ENCODE data around the gene SLC43A3. TPM values are rescaled to one million over a fixed set of nuclear protein-coding genes. Genes with fewer than 3 reads are reported as not detected.
"Not testable (repeated sequence)": the region's sequence is repeated elsewhere in the genome, so short reads cannot be mapped to it uniquely, and the experiment has no call there.

SLC43A3 gene
- total RNA-seq, 1 donor from 2014 or later: 57.5 TPM

DNA sequence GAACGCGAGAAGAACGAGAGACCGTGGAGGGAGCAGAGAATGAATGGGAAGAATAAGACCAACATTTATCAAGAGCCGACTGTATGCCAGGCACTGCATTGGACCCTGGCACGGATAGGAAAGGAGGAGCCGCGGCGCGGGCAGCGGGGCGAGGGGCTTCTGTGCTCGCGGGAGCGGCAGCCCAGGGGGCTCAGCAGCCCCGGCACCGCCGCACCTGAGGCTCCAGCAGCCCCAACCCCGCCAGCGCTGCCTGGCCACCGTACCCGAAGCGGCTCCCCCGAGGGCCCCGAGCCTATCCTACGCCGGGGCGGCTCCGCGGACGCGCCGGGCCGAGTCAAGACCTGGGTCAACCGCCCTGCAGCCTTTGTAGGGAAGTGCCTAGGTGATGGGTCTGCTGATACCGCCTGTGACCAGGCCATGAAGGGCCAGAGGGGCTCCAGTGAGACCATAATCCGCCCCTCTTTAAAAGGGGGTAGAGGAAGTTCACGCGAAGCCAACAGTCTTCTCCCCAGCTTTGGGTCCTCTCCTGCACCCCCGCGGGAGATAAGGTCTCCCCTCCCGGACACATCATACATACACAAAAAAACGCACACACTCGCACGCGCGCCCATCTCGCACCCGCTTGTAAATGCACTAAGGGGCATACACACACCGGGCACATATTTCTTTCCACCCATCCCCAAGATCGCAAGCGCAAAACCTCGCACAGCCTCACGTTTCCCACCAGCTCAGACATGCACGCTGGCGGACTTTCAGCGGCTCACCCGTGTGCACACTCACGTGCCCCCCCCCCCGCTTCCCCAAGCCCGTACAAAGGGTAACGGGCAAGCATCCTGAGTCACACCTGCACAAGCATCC lies 32.5 kb upstream of the SLC43A3 start:
- DNase-seq (ENCODE audit: low spot score): no peak

GRCh38 chr11:57458410-57459163 lies 31.7 kb upstream of the SLC43A3 start:
- no peak for DNase-seq (ENCODE audit: low spot score)

DNA sequence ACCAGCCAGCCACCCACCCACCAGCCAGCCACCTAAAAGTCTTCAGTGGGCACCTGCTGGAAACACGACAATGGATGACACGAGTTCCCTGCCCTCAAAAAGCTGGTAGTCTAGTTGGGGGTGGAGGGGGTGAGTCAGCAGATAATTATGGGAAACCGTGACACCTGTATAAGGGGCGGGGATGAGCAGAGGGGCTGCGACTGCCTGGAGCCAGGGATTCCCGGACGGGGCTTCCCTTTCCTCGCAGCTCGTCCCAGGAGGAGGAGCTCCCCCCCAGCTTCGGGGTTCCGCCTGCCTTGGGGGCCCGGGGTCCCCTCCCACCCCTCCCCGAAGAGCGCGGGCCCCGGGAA lies 31.1 kb upstream of the SLC43A3 start:
- no peak for DNase-seq (ENCODE audit: low spot score)

GRCh38 chr11:57457643-57458023 lies 30.7 kb upstream of the SLC43A3 start:
- no peak for DNase-seq (ENCODE audit: low spot score)

DNA sequence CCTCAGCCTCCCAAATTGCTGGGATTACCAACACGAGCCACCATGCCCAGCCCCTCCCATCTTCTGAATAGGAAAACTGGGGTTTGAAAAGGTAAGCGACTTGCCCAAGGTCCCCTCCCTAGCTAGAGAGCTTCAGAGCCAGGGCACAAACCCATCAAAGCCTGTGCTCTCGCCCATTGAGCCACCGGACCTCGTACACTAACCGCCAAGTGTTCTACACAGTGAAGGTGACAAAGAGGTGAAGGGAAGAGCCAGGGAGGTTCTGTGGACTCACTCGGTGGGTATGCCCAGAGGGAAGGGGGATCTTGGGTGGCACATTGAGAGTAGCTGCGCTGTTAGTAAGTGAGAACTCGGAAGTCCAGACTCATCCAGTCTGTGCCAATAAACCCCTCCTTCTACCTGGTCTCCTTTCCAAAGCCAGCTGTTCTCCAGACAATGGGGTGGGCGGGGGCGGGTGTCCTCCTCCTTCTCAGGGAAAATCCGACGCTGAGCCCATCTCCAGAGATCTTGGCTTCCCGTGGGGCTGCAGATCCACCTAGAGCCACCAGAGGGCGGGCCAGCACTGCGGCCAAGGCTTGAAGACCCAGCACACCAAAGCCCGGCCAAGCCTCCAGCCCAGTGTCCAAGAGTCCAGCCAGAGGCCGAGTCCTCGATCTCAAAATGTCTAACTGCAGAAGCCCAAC lies 30.2 kb upstream of the SLC43A3 start:
- DNase-seq (ENCODE audit: low spot score): peak; percentile 78

DNA sequence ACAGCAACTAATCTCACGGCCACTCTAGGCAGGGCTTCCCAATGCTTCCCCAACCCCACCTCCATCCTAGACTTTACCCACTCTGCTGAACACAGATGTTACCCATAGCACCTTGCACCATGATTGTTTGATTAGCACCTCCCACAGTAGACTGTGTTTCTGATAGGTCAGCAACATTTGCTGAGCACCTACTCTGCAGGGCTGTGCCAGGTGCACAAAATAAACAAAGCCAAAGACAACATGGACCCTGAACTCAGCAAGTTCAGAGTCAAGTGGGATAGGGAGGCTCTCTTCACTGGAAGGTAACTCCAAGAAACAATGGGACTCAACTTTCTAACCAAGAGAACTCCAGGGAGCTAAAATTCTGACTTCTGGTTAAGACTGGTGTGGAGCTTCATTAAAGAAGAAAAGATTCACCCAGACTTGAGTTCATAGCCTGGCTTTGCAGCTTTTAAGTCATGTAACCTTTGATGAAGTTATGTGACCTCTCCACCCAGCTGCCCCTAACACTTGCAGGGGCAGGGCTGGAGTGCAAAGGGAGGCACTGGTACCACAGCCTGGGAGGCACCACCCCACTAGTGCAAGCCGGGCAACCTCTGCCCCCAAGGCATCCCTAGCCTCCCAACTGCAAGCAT lies 26.7 kb upstream of the SLC43A3 start:
- DNase-seq (ENCODE audit: low spot score): no peak

DNA sequence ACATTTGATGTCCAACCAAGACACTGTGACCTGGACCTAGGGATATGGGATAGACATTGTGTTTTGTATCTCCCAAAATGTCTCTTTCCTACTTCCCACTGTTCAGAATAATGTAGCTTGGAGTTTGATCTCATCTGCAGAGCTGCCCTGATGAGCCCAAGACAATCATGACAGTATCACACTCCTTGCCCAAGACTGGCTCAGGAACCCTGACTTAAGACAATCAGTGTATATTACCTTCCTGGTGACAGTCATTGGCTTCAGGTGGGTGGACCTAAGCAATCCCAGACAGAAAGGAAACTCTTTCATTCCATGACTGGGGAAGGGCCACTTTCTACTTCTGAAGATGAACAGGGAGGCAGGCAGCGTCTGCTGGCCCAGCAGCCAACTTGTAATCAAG lies 19.1 kb upstream of the SLC43A3 start:
- no peak for DNase-seq (ENCODE audit: low spot score)

DNA sequence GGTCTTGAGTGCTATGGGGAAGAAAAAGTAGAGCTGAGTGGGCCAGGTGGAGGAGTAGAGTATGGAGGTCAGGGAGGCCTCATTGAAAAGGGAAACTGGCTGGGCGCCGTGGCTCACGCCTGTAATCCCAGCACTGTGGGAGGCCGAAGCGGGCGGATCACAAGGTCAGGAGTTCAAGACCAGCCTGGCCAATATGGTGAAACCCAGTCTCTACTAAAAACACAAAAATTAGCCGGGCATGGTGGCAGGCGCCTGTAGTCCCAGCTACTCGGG lies 18.1 kb upstream of the SLC43A3 start:
- DNase-seq (ENCODE audit: low spot score): not testable (repeated sequence)

DNA sequence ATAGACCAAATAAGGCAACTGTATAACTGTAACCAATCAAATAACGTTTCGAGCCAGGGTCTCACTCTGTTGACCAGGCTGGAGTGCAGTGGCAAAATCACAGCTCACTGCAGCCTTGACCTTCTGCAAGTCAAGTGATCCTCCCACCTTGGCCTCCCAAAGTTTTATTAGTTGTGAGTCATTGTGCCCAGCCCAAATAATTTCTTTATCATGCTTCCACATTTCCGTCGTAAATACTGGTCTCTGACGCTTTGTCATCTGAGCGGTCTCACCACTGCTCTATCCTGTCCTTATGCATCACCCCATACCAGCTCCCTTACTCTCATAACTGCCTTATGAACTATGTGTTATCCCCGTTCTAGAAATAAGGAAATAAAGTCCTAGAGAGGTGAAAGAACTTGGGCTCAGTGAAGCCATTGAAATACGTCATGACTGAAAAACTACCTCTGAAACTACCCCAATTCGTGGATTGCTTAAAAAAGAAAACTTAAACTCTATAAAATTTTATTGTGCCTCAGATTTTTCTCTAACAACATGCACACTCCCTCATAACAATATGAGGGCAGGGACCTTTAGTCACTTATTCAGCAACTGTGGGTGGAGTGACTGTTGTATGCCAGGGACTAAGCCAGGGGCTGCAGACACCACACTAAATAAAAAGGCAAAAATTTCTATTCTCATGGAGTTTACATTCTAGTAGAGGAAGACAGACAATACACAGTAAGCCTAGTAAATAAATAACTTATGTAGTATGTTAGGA lies 17.6 kb upstream of the SLC43A3 start:
- no peak for DNase-seq (ENCODE audit: low spot score)

- DNase-seq (ENCODE audit: low spot score): no peak
Observed at GRCh38 chr11:57440744-57441414, 14.0 kb upstream of the SLC43A3 start.

- DNase-seq (ENCODE audit: low spot score): no peak
Observed at GRCh38 chr11:57439786-57440185, 12.9 kb upstream of the SLC43A3 start.

GRCh38 chr11:57438345-57439285 lies 11.7 kb upstream of the SLC43A3 start:
- no peak for DNase-seq (ENCODE audit: low spot score)

- no peak for DNase-seq (ENCODE audit: low spot score)
Observed at GRCh38 chr11:57436031-57436430, 9.1 kb upstream of the SLC43A3 start.

- peak; percentile 77 for DNase-seq (ENCODE audit: low spot score)
Observed at GRCh38 chr11:57434640-57435546, 8.0 kb upstream of the SLC43A3 start.

GRCh38 chr11:57432714-57433163 lies 5.8 kb upstream of the SLC43A3 start:
- DNase-seq (ENCODE audit: low spot score): peak; percentile 53

DNA sequence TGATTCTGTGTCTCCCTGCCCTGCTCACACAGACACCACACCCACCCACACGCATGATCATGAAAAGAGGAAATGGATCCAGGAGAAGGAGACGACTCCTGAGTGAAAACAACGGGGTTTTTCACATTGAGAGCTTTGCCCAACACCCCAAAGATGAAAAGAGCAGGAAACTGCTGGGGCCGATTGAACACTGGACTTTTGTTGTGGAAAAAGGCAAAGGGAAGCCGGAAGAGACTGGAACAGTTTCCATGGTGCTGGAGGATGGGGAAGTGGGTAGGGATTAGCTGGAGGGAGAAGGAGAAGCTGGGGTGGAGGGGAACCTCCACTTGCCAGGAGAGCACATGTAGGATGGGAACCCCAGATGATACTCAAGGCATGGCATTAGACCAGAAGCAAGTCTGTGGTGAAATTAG lies 5.2 kb upstream of the SLC43A3 start:
- no peak for DNase-seq (ENCODE audit: low spot score)

DNA sequence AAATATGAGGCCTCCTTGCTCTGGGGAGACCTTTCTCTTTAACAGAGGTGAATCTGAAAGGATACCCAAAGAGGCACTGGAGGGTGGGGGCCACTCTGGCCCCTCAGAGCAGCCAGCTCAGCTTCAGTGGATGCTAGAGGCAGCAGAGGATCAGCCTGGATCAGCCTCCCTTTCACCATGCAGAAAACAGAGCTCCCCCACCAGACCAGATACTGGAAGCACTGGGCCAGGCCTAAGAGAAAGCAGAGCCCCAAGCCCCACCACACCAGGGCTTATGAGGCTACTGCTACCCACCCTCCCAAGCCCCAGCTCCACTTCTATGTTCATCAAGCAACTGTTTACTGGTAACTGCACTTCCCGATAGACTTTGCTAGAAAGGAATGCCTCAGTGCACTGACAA lies 4.0 kb upstream of the SLC43A3 start:
- DNase-seq (ENCODE audit: low spot score): no peak

GRCh38 chr11:57429946-57430345 lies 3.0 kb upstream of the SLC43A3 start:
- no peak for DNase-seq (ENCODE audit: low spot score)

- no peak for DNase-seq (ENCODE audit: low spot score)
Observed at GRCh38 chr11:57428643-57429042, 1.7 kb upstream of the SLC43A3 start.
